Activated CD8-positive, alpha-beta memory T cell treated with anti-CD3 and anti-CD28 coated beads for 48 hours (primary cell): Measurements from ENCODE around the gene SEMA3B.
A peak's percentile ranks its signal among the peaks of the same experiment; 100 is the strongest.
"Not testable (repeated sequence)": the region's sequence is repeated elsewhere in the genome, so short reads cannot be mapped to it uniquely, and the experiment has no call there.

ENCODE experiments used
- DNase-seq, 3 experiments: peaks; one replicate each; pipeline ENCODE4 v3.0.0-alpha.2; 2020; ENCODE audit warnings: low read depth in 2 of 3, low spot score in 2 of 3

Gene SEMA3B

GRCh38 chr3:50258029-50258680, 10.8 kb upstream of the SEMA3B start:
- DNase-seq: no peak

GRCh38 chr3:50258979-50259378, 10.0 kb upstream of the SEMA3B start:
- no peak for DNase-seq

- DNase-seq: no peak
Measured at GRCh38 chr3:50259432-50260026, 9.4 kb upstream of the SEMA3B start.

- peak; percentile 77 to 84 (median 80) for DNase-seq
Measured at GRCh38 chr3:50260027-50260941, 8.7 kb upstream of the SEMA3B start.

GRCh38 chr3:50260942-50261441, 8.0 kb upstream of the SEMA3B start:
- no peak for DNase-seq

- no peak for DNase-seq
Measured at GRCh38 chr3:50261505-50261904, 7.4 kb upstream of the SEMA3B start.

GRCh38 chr3:50262200-50262599, 6.7 kb upstream of the SEMA3B start:
- DNase-seq: not testable (repeated sequence)

- DNase-seq: no peak
Measured at GRCh38 chr3:50262778-50263177, 6.2 kb upstream of the SEMA3B start.

- DNase-seq: no peak
Measured at GRCh38 chr3:50263478-50264382, 5.2 kb upstream of the SEMA3B start.

GRCh38 chr3:50264383-50264963, 4.5 kb upstream of the SEMA3B start:
- no peak for DNase-seq

- no peak for DNase-seq
Measured at GRCh38 chr3:50264964-50265485, 3.9 kb upstream of the SEMA3B start.

- DNase-seq: no peak
Measured at GRCh38 chr3:50265571-50265970, 3.4 kb upstream of the SEMA3B start.

- DNase-seq: no peak
Measured at GRCh38 chr3:50266017-50266416, 2.9 kb upstream of the SEMA3B start.

- no peak for DNase-seq
Measured at GRCh38 chr3:50266836-50267235, 2.1 kb upstream of the SEMA3B start.

- DNase-seq: no peak
Measured at GRCh38 chr3:50267280-50267913, 1.6 kb upstream of the SEMA3B start.

GRCh38 chr3:50268276-50268675, 671 bp upstream of the SEMA3B start:
- no peak for DNase-seq

GRCh38 chr3:50269460-50269859, 513 bp downstream of the SEMA3B start:
- no peak for DNase-seq

- DNase-seq: no peak
Measured at GRCh38 chr3:50269977-50270413, 1.0 kb downstream of the SEMA3B start.

GRCh38 chr3:50270422-50271224, 1.7 kb downstream of the SEMA3B start:
- no peak for DNase-seq
